ENCODE measurements around the gene DCLK1. TPM values are rescaled to one million over a fixed set of nuclear protein-coding genes. Genes with fewer than 3 reads are reported as not detected.
A peak's percentile ranks its signal among the peaks of the same experiment; 100 is the strongest.
"Not testable (repeated sequence)": the region's sequence is repeated elsewhere in the genome, so short reads cannot be mapped to it uniquely, and the experiment has no call there.

Gene DCLK1
- polyA plus RNA-seq, 3 donors = 4.5 to 6.8 (median 6.0) TPM

- DNase-seq = no peak
These were observed 143.3 kb downstream of the DCLK1 start for GRCh38 chr13:35987572-35988513.

- no peak for DNase-seq
These were observed 146.3 kb downstream of the DCLK1 start for GRCh38 chr13:35984776-35985453.

DNA sequence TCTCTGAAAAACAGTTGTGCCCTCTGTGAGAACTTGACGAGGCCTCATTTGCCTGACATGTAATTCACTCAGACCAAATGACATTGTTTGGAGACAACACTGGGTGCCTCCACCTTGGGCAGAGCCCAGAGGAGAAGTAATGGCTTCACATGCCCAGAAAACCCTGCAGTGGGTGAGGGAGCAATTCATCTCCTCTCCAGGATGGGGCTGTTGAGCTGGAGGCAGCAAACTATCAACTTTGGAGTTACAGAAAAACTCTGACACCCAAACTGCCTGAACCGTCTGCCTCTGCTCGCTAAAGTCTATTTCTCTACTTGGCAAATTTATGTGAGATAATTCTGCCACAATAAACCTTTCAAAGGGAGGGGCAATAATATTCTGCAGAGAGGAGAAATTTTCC lies 146.9 kb downstream of the DCLK1 start:
- DNase-seq = no peak

GRCh38 chr13:35983703-35984102 lies 147.5 kb downstream of the DCLK1 start:
- not testable (repeated sequence) for DNase-seq

GRCh38 chr13:35983206-35983605 lies 148.0 kb downstream of the DCLK1 start:
- DNase-seq = no peak

DNA sequence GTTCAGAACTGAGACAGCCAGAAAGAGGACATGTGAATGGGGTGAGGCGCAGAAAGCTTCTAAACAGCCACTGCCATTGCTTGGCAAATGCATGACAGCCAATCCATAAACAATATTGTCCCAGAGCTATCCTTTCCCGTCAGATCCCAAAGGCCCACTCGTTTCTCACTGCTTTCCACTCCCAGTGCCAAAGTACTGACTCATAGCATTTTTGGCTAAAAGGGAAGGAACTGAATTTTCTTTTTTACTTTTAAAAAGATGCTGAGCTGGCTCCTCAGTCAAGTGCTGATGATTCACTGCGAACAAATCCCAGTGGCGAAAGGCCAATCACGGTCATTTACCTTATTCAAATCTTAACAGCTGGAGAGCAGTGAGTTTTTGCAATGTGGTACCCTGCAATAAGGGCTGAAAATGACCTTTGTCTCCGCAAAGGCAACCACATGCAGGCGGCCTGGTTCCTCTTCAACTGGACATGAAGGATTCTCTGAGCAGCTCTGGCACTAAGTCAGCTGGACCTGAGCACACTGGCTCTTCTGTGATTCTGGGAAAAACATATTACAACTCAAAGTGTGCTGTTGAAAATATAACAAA lies 151.7 kb downstream of the DCLK1 start:
- no peak for DNase-seq

GRCh38 chr13:35978607-35979316 lies 152.4 kb downstream of the DCLK1 start:
- peak; percentile 53 for DNase-seq

- no peak for DNase-seq
These were observed 154.1 kb downstream of the DCLK1 start for GRCh38 chr13:35977060-35977459.

- DNase-seq = no peak
These were observed 155.1 kb downstream of the DCLK1 start for GRCh38 chr13:35976126-35976525.

DNA sequence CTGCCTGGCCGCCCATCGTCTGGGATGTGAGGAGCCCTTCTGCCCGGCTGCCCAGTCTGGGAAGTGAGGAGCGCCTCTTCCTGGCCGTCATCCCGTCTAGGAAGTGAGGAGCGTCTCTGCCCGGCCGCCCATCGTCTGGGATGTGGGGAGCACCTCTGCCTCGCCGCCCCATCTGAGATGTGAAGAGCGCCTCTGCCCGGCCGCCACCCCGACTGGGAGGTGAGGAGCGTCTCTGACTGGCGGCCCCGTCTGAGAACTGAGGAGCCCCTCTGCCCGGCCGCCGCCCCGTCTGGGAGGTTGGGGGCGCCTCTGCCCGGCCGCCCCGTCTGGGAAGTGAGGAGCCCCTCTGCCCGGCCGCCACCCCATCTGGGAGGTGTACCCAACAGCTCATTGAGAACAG lies 164.2 kb downstream of the DCLK1 start:
- not testable (repeated sequence) for DNase-seq

- no peak for DNase-seq
These were observed 165.2 kb downstream of the DCLK1 start for GRCh38 chr13:35966024-35966423.

GRCh38 chr13:35965226-35965927 lies 165.8 kb downstream of the DCLK1 start:
- DNase-seq = no peak

DNA sequence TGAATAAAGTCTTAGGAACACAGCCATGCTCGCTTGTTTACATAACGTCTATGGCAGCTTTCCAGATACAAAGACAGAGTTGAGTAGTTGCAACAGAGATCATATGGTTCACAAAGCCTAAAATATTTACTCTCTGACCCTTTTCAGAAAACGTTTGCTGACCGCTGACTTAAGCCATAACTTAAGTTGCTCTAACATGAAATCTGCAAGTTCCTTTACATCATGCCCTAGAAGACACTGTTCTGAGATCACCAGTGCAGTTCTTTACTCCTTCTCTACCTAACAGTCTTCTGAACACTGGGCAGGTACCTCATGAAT lies 166.4 kb downstream of the DCLK1 start:
- DNase-seq = no peak

- DNase-seq = peak; percentile 26
These were observed 166.9 kb downstream of the DCLK1 start for GRCh38 chr13:35964011-35964862.

DNA sequence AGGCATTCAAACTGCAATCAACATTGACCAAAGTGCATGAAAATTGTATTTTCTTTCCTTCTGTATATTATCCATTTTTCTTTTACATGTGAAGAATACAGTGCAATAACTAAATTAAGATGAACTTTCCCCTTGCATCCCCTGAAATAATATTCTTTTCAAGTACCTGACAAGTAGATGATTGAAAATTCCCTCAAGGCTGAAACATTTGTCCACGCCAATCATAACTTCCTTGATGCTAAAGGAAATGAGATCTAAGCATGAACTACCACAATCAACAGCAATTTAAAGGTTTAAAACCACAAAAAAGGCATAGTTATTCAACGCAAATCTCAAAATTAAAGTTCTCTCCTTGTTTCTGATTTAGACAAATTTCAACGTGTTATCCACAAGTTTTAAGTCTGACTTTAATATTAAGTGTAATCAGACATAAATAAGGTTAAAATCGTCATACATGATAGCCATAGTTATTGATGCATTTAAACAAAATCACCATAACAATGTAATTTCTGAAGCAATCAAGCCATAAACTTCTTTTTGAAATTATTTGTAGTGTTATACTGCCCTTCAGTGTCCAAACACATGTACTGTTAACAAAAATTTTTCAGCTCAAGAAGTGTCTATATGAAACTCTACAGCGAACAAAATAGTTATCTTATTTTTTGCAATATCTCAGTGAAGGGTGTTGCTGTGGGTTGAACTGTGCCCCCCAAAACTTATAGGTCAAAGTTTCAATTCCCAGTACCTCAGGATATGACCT lies 169.5 kb downstream of the DCLK1 start:
- DNase-seq = no peak

- no peak for DNase-seq
These were observed 170.2 kb downstream of the DCLK1 start for GRCh38 chr13:35961002-35961401.

DNA sequence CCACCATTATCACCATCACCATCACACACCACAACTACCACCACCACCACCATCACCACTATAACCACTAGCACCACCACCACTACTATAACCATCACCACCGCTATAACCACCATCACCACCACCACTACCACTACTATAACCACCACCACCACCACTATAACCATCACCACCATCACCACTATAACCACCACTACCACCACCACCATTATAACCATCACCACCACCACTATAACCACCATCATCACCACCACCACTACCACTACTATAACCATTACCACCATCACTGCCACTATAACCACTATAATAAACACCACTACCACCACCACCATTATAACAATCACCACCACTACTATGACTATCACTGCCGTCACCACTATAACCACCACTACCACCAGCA lies 173.2 kb downstream of the DCLK1 start:
- no peak for DNase-seq

DNA sequence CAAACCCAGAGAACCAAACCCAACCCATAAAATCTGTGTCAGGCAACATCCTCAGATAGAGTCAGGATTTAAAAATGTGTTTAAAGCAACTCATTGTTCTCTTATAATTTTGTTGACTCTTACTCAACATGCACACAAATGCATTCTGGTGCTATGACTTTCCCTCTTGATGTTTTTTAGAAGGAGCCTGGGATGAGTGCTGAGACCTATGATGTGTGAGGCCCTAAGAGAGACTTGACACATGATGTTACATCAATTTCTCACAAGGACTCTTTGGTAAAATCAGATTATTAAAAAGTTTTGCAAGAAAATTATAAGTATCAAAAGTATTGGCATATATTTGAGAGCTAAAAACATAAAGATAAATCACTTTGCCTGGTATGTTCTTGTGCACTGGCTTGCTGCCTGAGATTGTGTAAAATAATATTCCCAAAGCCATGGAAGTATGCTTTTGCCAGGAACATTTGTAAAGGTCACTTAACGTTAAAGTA lies 173.9 kb downstream of the DCLK1 start:
- DNase-seq = no peak

DNA sequence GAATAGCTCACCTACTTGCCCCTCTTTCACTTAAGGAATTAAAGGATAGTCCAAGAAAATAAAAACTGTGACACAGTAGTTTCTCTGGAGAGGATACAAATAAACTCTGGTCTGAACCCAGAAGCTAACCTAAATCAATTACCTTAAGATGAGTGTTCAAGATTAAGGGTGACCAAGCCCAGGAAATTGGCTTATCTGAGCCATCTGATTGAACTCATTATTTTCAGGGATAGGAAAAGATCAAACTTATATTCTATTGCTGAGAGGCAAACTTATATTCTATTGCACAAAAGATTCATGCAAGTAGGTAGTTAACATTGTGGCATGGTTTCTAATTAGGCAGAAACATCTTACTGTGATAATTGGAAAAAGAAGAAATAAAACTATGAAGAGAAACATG lies 175.1 kb downstream of the DCLK1 start:
- DNase-seq = no peak

DNA sequence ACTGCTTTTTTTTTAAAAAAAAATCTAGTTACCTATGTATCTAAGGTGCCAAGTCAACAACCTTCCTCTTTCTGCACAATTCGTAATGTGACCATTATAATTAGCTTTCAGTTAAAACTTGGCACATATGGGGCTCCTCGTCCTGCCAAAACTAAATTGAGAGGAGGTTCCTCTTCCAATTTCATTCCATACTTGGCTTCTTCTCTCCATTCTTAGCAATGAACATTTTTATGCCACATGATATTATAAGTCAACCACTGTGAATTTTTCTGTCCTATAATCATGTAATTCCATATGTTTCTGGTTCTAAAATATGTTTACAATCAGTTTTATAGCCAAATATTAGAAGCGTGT lies 177.0 kb downstream of the DCLK1 start:
- no peak for DNase-seq

Data from renal pelvis (tissue), 4 donors.